Mammary epithelial cell (primary cell): ENCODE data around the gene HAUS3.

Experiments used
- EZH2 ChIP-seq: IDR thresholded peaks from 2 replicates; pipeline ENCODE4 v1.6.1; 2012; ENCODE audit warnings: low read length, inconsistent platforms, borderline replicate concordance
- TF ChIP-seq, protein P1 (sequence below), 2 donors: IDR thresholded peaks in 1 of 2; conservative IDR thresholded peaks in 1 of 2; 2 replicates each; pipeline ENCODE4 v1.5.1; 2011 to 2012; ENCODE audit warnings: inconsistent platforms in 2 of 2, low read length in 2 of 2, mild to moderate bottlenecking in 2 of 2, control low read depth in 1 of 2, low read depth in 1 of 2; ENCODE audit not compliant: insufficient read depth in 1 of 2; ENCODE audit errors: extremely low read depth in 1 of 2

DNA sequence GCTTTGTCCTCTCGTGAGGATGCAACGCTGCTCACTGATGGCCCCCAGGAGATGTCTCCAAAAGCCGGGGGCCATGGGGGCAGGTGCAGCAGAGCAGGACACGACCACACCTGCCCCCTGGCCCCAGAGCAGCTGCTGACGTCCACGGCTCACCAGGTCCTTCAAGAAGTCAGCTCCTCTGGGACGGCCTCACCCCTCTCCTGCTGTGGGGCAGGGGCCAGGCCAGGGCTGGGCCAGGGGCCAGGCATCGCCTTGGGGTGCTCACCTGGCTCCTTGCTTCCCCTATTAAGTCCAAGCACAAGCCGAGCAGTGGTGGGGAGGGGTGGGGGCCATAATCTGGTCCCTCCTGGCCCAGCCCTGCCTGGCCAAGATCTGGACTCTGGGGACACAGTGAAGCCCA is 48.6 kb upstream of the HAUS3 start:
- TF ChIP-seq, protein P1, sequence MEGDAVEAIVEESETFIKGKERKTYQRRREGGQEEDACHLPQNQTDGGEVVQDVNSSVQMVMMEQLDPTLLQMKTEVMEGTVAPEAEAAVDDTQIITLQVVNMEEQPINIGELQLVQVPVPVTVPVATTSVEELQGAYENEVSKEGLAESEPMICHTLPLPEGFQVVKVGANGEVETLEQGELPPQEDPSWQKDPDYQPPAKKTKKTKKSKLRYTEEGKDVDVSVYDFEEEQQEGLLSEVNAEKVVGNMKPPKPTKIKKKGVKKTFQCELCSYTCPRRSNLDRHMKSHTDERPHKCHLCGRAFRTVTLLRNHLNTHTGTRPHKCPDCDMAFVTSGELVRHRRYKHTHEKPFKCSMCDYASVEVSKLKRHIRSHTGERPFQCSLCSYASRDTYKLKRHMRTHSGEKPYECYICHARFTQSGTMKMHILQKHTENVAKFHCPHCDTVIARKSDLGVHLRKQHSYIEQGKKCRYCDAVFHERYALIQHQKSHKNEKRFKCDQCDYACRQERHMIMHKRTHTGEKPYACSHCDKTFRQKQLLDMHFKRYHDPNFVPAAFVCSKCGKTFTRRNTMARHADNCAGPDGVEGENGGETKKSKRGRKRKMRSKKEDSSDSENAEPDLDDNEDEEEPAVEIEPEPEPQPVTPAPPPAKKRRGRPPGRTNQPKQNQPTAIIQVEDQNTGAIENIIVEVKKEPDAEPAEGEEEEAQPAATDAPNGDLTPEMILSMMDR (conservative IDR thresholded peaks at IDR 0.05 in 1 of 2, IDR thresholded peaks at IDR 0.05 in 1 of 2; ENCODE audit: extremely low read depth in 1 of 2, insufficient read depth in 1 of 2, low read depth in 1 of 2, low read length in 2 of 2) = no peak
- TF ChIP-seq EZH2 = no peak
